KOPT-K1 (cell line): Measurements from ENCODE around the gene KLHDC8A.
"Not testable (repeated sequence)": the region's sequence is repeated elsewhere in the genome, so short reads cannot be mapped to it uniquely, and the experiment has no call there.

Source experiments
- H3K27ac ChIP-seq: fragments of 200-600 bp; sonication (generic); 2 replicates; pipeline ENCODE4 v1.5.1; 2016; ENCODE audit warnings: antibody characterized with exemption, mild to moderate bottlenecking, low read depth, low read length; ENCODE audit not compliant: poor library complexity, severe bottlenecking
- H3K36me3 ChIP-seq: fragments of 200-600 bp; sonication (generic); 2 replicates; pipeline ENCODE4 v1.5.1; 2017; ENCODE audit warnings: antibody characterized with exemption, mild to moderate bottlenecking, low read length, moderate library complexity; ENCODE audit not compliant: insufficient read depth
- H3K9me3 ChIP-seq: fragments of 200-600 bp; sonication (generic); 2 replicates; pipeline ENCODE4 v1.5.1; 2017; ENCODE audit warnings: antibody characterized with exemption, low read length, mild to moderate bottlenecking; ENCODE audit not compliant: insufficient read depth, poor library complexity, severe bottlenecking

The KLHDC8A gene, protein sequence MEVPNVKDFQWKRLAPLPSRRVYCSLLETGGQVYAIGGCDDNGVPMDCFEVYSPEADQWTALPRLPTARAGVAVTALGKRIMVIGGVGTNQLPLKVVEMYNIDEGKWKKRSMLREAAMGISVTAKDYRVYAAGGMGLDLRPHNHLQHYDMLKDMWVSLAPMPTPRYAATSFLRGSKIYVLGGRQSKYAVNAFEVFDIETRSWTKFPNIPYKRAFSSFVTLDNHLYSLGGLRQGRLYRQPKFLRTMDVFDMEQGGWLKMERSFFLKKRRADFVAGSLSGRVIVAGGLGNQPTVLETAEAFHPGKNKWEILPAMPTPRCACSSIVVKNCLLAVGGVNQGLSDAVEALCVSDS

DNA sequence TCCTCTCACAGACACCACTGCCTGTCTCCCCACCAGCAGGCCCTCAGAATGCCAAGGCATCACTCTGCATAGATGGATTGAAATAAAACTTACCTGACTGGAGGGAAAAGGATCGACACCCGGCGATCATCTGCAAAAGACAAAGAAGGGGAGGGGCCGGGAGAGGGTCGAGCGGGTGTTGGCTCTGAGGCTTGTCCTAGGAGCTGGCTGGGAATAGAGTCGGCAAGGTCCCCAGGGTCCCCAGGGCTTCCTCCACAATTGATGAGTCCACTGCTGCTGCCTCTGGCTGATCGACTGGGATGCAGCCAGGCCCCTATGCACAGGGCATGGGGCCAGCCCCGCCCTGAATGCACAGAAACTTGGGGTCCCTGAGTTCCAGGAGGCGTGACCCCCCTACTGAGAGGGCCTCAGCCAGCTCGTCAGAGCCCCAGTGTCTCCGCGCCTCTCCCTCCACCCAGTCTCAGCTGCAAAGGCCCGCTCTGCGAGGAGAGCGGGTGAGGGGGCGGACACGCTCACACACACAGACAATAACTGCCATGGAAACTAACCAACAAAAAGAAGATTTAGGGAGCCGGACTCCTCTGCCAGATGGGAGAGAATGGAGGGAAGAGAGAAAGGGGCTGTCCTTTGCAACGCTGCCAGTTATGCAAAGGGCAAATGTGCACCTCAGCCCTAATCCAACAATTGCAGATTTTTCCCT, at the start of gene KLHDC8A:
KLHDC8A (minus strand) TSS at position 483 of the 700 bp plus-strand sequence. CDS start 13,318 bp downstream, outside the sequence.
- H3K9me3 ChIP-seq: no peaks in the 10 kb centered on the region
- H3K36me3 ChIP-seq: no peaks in the 10 kb centered on the region
- H3K27ac ChIP-seq: no peak within 1 kb of the TSS

DNA sequence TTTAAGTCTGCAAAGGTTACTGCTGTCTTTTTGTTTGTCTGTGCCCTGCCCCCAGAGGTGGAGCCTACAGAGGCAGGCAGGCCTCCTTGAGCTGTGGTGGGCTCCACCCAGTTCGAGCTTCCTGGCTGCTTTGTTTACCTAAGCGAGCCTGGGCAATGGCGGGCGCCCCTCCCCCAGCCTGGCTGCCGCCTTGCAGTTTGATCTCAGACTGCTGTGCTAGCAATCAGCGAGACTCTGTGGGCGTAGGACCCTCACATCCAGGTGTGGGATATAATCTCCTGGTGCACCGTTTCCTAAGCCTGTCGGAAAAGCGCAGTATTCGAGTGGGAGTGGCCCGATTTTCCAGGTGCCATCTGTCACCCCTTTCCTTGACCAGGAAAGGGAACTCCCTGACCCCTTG, 49.5 kb upstream of the KLHDC8A start:
- H3K36me3 ChIP-seq, H3K9me3 ChIP-seq, H3K27ac ChIP-seq: not testable (repeated sequence)

DNA sequence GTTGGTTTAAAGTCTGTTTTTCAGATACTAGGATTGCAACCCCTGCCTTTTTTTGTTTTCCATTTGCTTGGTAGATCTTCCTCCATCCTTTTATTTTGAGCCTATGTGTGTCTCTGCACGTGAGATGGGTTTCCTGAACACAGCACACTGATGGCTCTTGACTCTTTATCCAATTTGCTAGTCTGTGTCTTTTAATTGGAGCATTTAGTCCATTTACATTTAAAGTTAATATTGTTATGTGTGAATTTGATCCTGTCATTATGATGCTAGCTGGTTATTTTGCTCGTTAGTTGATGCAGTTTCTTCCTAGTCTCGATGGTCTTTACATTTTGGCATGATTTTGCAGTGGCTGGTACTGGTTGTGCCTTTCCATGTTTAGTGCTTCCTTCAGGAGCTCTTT, 47.8 kb upstream of the KLHDC8A start:
- not testable (repeated sequence) for H3K9me3 ChIP-seq, H3K36me3 ChIP-seq, H3K27ac ChIP-seq

DNA sequence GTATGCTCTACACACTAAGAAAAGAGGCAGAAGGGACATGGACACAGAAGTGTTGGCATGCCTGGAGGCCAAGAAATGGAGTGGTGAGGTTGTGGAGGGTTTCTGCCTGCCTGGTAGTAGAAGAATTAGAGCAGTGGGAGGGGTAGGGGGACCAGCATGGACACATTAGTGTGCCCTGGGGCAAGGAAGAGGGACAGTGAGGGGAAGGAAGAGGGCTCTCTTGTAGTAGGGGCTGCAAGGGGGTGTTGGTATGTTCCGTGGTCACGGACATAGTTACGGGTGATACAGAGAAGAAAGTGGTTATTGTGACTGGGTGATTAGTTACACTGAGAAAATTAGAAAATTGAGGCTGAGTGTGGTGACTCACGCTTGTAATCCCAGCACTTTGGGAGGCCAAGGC, 41.9 kb upstream of the KLHDC8A start:
- Histone ChIP-seq H3K9me3 (peaks cover 10% of the 10 kb centered on the region), H3K27ac (no peak overlapping the region), H3K36me3 (no peaks in the 10 kb centered on the region)

DNA sequence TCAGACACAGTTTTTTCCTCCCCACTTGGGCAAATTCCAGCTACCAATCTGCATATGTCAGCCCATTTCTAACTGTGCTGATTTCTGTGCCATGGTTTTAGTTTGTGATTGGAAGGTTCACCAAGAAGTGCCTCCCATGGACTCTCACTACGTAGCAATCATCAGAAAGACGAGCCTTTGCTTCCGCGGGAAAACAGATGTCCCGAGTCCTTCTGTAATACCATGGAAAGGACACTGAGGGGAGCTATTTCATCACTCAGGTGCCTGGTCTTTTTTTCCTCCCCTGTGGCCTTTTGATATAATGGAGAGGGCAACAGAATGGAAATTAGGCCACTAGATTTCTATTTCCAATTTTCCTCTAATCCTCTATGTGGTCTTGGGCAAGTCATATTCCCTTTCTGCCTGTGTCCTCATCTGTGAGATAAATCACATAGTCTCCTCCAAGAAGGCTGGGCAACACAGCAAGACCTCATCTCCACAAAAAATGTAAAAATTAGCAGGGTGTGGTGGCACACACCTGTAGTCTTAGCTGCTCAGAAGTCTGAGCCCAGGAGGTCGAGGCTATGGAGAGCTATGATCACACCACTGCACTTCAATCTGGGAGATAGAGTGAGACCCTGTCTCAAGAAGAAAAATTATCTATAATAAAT, 40.4 kb upstream of the KLHDC8A start:
- Histone ChIP-seq H3K9me3 (peaks cover 10% of the 10 kb centered on the region), H3K27ac (no peak overlapping the region)

GRCh38 chr1:205395616-205396015, 38.9 kb upstream of the KLHDC8A start:
- no peak overlapping the region for H3K27ac ChIP-seq
- peaks cover 10% of the 10 kb centered on the region for H3K9me3 ChIP-seq
- H3K36me3 ChIP-seq: no peaks in the 10 kb centered on the region

More for the DNA sequence above, 40.4 kb upstream of the KLHDC8A start:
- no peaks in the 10 kb centered on the region for H3K36me3 ChIP-seq

DNA sequence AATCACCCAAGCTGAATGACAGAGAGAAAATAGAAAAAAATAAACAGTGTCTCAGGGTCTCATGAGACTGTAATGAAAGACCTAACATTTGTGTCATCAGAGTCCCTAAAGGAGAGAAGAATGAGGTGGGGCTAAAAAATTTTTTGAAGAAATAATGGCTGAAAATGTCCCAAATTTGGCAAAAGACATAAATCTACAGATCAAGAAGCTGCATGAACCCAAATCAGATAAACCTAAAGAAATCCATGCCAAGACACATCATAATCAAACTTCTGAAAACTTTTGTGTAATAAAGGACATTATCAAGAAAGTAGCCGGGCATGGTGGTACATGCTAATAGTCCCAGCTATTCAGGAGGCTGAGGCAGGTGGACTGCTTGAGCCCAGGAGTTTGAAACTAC, 35.9 kb upstream of the KLHDC8A start:
- H3K36me3 ChIP-seq: no peaks in the 10 kb centered on the region
- H3K27ac ChIP-seq: no peak overlapping the region
- peaks cover 10% of the 10 kb centered on the region for H3K9me3 ChIP-seq

DNA sequence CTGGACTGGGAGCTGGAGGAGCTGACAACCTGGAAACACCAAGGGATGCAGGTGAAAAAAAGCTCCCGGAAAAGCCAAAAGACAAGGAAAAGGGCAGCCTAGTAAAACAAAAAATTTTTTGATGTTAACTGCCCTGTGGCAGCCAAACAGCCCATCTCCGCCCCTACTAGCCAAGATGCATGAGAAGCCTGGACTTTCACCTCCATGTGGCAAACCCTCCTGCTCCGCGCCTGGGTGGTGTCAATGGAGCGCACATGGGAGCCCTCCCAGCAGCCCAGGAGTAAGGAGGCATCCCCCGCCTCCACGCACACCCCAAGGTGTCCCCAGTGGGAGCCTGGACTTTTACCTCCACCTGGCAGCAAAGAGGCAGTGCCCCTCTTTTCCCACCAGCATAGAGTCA, 34.7 kb upstream of the KLHDC8A start:
- Histone ChIP-seq H3K27ac (no peak overlapping the region), H3K9me3 (peaks cover 10% of the 10 kb centered on the region), H3K36me3 (no peaks in the 10 kb centered on the region)

DNA sequence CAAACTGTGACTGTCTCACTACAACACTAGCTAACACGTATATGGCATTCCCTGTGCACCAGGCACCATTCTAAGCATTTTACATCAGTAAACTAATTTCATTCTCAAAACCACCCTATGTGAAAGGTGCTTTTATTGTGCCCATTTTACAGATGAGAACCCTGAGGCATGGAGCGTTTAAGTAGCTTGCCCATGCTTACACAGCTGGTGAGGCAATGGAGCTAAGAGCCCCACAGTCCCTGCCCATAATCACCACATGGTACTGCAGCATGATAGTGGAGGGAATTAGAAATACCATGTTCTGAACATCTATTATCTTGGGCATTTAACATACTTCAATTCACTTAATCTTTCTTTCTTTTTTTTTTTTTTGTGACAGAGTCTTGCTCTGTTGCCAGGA, 31.1 kb upstream of the KLHDC8A start:
- Histone ChIP-seq H3K36me3 (no peaks in the 10 kb centered on the region), H3K27ac (no peak overlapping the region), H3K9me3 (no peaks in the 10 kb centered on the region)

GRCh38 chr1:205382990-205383389, 26.3 kb upstream of the KLHDC8A start:
- H3K27ac ChIP-seq, H3K9me3 ChIP-seq, H3K36me3 ChIP-seq: not testable (repeated sequence)

DNA sequence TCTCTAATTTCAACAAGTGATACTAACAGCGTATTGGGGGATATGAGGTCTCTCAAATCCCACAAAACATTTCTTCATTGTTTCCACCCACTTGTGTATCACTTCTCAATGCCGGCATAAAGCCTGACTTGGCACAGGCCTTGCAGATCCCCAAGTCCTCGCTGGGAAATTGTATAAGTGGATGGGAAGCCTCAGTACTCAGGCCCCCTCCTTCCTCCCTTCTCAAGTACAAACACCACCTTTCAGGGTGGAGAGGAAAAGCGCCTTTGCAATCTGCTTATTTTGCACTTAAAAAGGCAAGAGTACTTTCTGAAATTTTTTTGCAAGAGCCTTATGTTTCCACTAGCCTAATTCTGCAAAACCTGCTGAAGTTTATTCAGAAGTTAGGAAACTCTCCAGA, 25.8 kb upstream of the KLHDC8A start:
- H3K36me3 ChIP-seq: no peaks in the 10 kb centered on the region
- no peak overlapping the region for H3K27ac ChIP-seq
- H3K9me3 ChIP-seq: no peaks in the 10 kb centered on the region

DNA sequence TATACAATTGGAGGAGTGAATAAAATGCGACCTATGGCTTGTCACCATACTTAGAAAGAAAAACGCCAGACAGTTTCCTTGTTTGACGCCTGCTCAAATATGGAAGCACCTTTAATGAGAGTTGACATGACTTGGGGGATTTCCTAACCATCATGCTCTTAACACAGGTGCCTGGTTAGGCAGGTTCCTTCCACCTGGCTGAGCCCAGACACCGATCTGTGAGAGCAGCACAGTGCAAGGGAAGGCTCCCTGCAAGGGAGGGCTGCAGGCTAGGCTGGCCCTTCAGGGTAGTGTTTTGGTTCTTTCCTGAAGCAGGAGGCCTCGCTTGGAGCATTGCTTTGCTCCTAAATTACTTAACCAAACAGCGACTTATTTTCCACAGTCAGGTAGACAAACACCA, 24.6 kb upstream of the KLHDC8A start:
- H3K27ac ChIP-seq: no peak overlapping the region
- H3K9me3 ChIP-seq: no peaks in the 10 kb centered on the region

DNA sequence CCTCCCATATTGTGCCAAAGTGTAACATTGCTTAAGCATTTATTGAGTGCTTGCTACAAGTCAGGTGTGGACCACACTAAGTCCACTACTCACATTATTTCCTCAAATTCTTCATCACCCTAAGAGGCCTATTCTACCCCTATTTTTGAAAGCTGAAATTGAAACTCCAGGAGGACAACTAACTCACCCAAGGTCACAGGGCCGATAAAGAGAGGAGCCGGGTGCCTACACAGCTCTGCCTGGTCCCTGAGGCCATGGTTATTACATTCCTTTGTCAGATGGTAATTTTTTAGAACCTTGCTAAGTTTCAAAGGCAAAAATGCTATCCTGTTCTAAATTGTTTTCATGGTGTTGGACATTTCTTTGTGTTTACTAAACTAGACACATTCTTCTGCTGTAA, 24.2 kb upstream of the KLHDC8A start:
- no peaks in the 10 kb centered on the region for H3K36me3 ChIP-seq
- no peaks in the 10 kb centered on the region for H3K9me3 ChIP-seq
- H3K27ac ChIP-seq: no peak overlapping the region

More for the DNA sequence above, 24.6 kb upstream of the KLHDC8A start:
- H3K36me3 ChIP-seq: no peaks in the 10 kb centered on the region

DNA sequence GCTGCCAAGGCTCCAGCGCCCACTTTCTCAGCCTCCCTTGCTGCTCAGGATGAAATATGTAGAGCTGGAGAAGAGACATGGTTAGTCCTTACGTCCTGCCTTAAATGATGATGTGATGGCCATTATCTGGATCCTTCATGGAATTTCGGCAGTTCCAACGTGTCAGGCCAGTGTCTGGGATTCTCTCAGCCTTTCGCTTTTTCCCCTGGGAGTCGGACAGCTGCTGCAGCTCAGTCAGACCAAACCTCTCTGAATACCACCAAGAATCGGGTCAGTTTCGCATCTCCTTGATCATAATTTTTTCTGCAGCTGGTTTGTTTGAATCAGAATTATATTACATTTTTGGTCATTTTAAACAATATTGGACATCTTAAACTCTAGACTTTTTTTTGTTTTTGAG, 22.3 kb upstream of the KLHDC8A start:
- H3K36me3 ChIP-seq: no peaks in the 10 kb centered on the region
- no peak overlapping the region for H3K27ac ChIP-seq
- H3K9me3 ChIP-seq: no peaks in the 10 kb centered on the region

DNA sequence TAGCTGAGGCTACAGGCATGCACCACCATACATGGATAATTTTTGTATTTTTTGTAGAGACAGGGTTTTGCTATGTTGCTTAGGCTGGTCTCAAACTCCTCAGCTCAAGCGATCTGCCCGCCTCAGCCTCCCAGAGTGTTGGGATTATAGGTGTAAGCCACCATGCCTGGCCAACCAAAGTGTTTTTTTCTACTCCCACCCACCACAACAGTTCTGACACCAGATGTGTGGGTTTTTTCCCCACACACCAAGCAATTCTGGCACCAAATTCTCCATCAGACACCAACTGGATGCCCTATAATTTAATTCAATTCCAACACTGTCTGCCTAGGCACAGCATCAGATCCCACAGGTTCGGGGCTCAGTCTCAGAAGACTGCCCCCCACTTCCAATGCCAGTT, 20.6 kb upstream of the KLHDC8A start:
- no peak overlapping the region for H3K27ac ChIP-seq

More for the DNA sequence above, 20.6 kb upstream of the KLHDC8A start:
- Histone ChIP-seq H3K36me3 (no peaks in the 10 kb centered on the region), H3K9me3 (no peaks in the 10 kb centered on the region)
